Endothelial cell of umbilical vein (primary cell): ENCODE data around the gene KRTAP10-1. TPM values are rescaled to one million over a fixed set of nuclear protein-coding genes. Genes with fewer than 3 reads are reported as not detected.

Experiments used
- BruUV-seq: library from RNA; stranded (reverse); fragments of 400-500 nt; replicated peaks from 2 replicates; lab custom pipeline; 2021; lab: Mats Ljungman, UMichigan
- CTCF ChIA-PET: fragments of 300-600, 350-600 bp; sonication (Branson Sonifier 250); formaldehyde crosslinking; loops from one replicate; lab custom pipeline; 2021; ENCODE audit warnings: antibody characterized with exemption, inconsistent platforms; lab: Charles Lee
- POLR2A ChIA-PET: fragments of 300-600, 350-600 bp; sonication (Branson Sonifier 250); formaldehyde crosslinking; loops from one replicate; lab custom pipeline; 2021; ENCODE audit warnings: antibody characterized with exemption, inconsistent platforms; lab: Charles Lee
- DNase-seq: peaks from one replicate; pipeline ENCODE4 v3.0.0-alpha.2; 2011; ENCODE audit warnings: low read depth, low spot score
- FAIRE-seq: peaks from 2 replicates; lab custom pipeline; 2011; peaks lifted over from hg19 to GRCh38; lab: Jason Lieb, UNC
- H2AFZ ChIP-seq: 2 replicates; pipeline ENCODE4 v1.6.0; 2012; ENCODE audit warnings: low read depth, low read length, control low read depth, inconsistent platforms
- H3K27ac ChIP-seq: 2 replicates; pipeline ENCODE4 v1.5.1; 2011; ENCODE audit warnings: low read depth, mild to moderate bottlenecking, control low read depth, low read length, moderate library complexity; ENCODE audit not compliant: insufficient read depth
- H3K27me3 ChIP-seq, 2 experiments: 2 replicates each; pipeline versions ENCODE4 v1.6.0 to v1.6.1; 2011; ENCODE audit warnings: low read length in 2 of 2, mixed read lengths in 1 of 2; ENCODE audit not compliant: control insufficient read depth in 2 of 2, insufficient read depth in 2 of 2
- H3K36me3 ChIP-seq, 2 experiments: 2 replicates in 1 of 2; 3 replicates in 1 of 2; pipeline ENCODE4 v1.5.1; 2011; ENCODE audit warnings: low read length in 2 of 2, mild to moderate bottlenecking in 1 of 2, moderate library complexity in 1 of 2; ENCODE audit not compliant: control insufficient read depth in 2 of 2, insufficient read depth in 2 of 2; ENCODE audit errors: extremely low read depth in 1 of 2
- H3K4me1 ChIP-seq: 3 replicates; pipeline ENCODE4 v1.5.1; 2011; ENCODE audit warnings: mild to moderate bottlenecking, low read length; ENCODE audit not compliant: control insufficient read depth, insufficient read depth; ENCODE audit errors: extremely low read depth
- H3K4me2 ChIP-seq: 2 replicates; pipeline ENCODE4 v1.6.1; 2011; ENCODE audit warnings: low read length, control low read depth, mixed read lengths; ENCODE audit not compliant: insufficient read depth
- H3K4me3 ChIP-seq, 3 experiments: fragments of 200-600 bp in 1 of 3; sonication (generic), shearing (Covaris generic) in 1 of 3; replicated peaks in 1 of 3; 2 replicates each; pipeline ENCODE4 v1.5.1; 2011 to 2016; ENCODE audit warnings: control low read depth in 3 of 3, low read length in 3 of 3, mild to moderate bottlenecking in 2 of 3, inconsistent platforms in 1 of 3, low read depth in 1 of 3, moderate library complexity in 1 of 3; ENCODE audit not compliant: insufficient read depth in 1 of 3
- H3K79me2 ChIP-seq: 2 replicates; pipeline ENCODE4 v1.6.0; 2012; ENCODE audit warnings: low read length, inconsistent platforms; ENCODE audit not compliant: control insufficient read depth, insufficient read depth
- H3K9ac ChIP-seq: replicated peaks from 2 replicates; pipeline ENCODE3; 2011; ENCODE audit warnings: low read length, control low read depth; ENCODE audit not compliant: insufficient read depth; ENCODE audit errors: extremely low read depth
- H3K9me1 ChIP-seq: replicated peaks from 3 replicates; pipeline ENCODE4 v1.6.0; 2011; ENCODE audit warnings: mild to moderate bottlenecking, low read length; ENCODE audit not compliant: control insufficient read depth, insufficient read depth; ENCODE audit errors: extremely low read depth
- H3K9me3 ChIP-seq: replicated peaks from 2 replicates; pipeline ENCODE4 v1.5.1; 2012; ENCODE audit warnings: low read length, inconsistent platforms; ENCODE audit not compliant: control insufficient read depth, insufficient read depth
- H4K20me1 ChIP-seq: replicated peaks from 2 replicates; pipeline ENCODE3; 2011; ENCODE audit warnings: mild to moderate bottlenecking, low read length; ENCODE audit not compliant: control insufficient read depth, insufficient read depth; ENCODE audit errors: extremely low read depth
- CTCF ChIP-seq, 2 donors: IDR thresholded peaks; 1 replicate in 1 of 2; 2 replicates in 1 of 2; pipeline ENCODE4 v1.5.1; 2011; ENCODE audit warnings: low read length in 2 of 2, mild to moderate bottlenecking in 2 of 2, moderate library complexity in 2 of 2, control low read depth in 1 of 2, inconsistent platforms in 1 of 2, low read depth in 1 of 2; ENCODE audit not compliant: insufficient read depth in 1 of 2; ENCODE audit errors: extremely low read depth in 1 of 2
- EZH2 ChIP-seq: IDR thresholded peaks from 2 replicates; pipeline ENCODE4 v1.6.1; 2012; ENCODE audit warnings: borderline replicate concordance, low read depth, mild to moderate bottlenecking, moderate library complexity, low read length, inconsistent platforms; ENCODE audit not compliant: severe bottlenecking
- FOS ChIP-seq: IDR thresholded peaks from 2 replicates; pipeline ENCODE4 v1.6.1; 2011; ENCODE audit warnings: mild to moderate bottlenecking, low read length, moderate library complexity, borderline replicate concordance; ENCODE audit not compliant: insufficient read depth
- GATA2 ChIP-seq: IDR thresholded peaks from 2 replicates; pipeline ENCODE4 v1.7.0; 2011; ENCODE audit warnings: low read depth, mild to moderate bottlenecking, moderate library complexity, mixed read lengths, low read length; ENCODE audit not compliant: insufficient read length, insufficient read depth
- JUN ChIP-seq: IDR thresholded peaks from 2 replicates; pipeline ENCODE4 v1.6.1; 2011; ENCODE audit warnings: borderline replicate concordance, low read depth; ENCODE audit not compliant: insufficient read length, insufficient read depth
- MAX ChIP-seq: IDR thresholded peaks from 2 replicates; pipeline ENCODE4 v1.6.1; 2011; ENCODE audit not compliant: insufficient read depth, insufficient read length
- MYC ChIP-seq: IDR thresholded peaks from one replicate; pipeline ENCODE4 v1.6.1; 2011; ENCODE audit warnings: mild to moderate bottlenecking, low read depth, low read length
- POLR2A ChIP-seq: IDR thresholded peaks from 2 replicates; pipeline ENCODE4 v1.6.1; 2012; ENCODE audit warnings: low read depth, mild to moderate bottlenecking, control low read depth, low read length
- POLR2AphosphoS5 ChIP-seq: IDR thresholded peaks from 2 replicates; pipeline ENCODE4 v1.6.1; 2012; ENCODE audit warnings: low read depth, mild to moderate bottlenecking, control low read depth, low read length, moderate library complexity; ENCODE audit not compliant: insufficient read depth
- dilution Hi-C: fragments of 300-500 bp; cut with MboI; formaldehyde crosslinking; loops from one replicate; pipeline ENCODE4 v1.15.0; 2019; ENCODE audit warnings: low sequenced_read_pairs; ENCODE audit not compliant: extremely low pct_ligation_motif_present
- intact Hi-C: fragments of 100-400 bp; cut with micrococcal nuclease; formaldehyde crosslinking; loops from one replicate; pipeline ENCODE4 v1.10.0; 2022
- polyA plus RNA-seq, 4 experiments: library from polyadenylated mRNA; depleted of rRNA in 3 of 4; stranded (reverse) in 3 of 4; unstranded in 1 of 4; fragments of >200 nt; gene quantifications; 2 replicates each; pipeline versions ENCODE4 v1.2.1 to v1.2.3, GENCODE V29; 2011 to 2012; ENCODE audit warnings: missing spikeins in 1 of 4
- total RNA-seq: library from RNA; stranded (reverse); gene quantifications from 2 replicates; pipeline ENCODE4 v1.2.3, GENCODE V29; 2021

KRTAP10-1 gene
- total and polyA plus RNA-seq, 2 donors (not counting 3 experiments of a cell fraction or from before 2014, with no cell fraction given) = not detected

- dilution Hi-C loops = no loop called here
- FAIRE-seq (no peak), DNase-seq (no peak)
- Histone ChIP-seq H3K27ac (no peak overlapping the region), H3K9ac (no peak overlapping the region), H3K9me3 (no peaks in the 10 kb centered on the region), H3K9me1 (no peaks in the 10 kb centered on the region), H3K79me2 (no peaks in the 10 kb centered on the region), H4K20me1 (no peaks in the 10 kb centered on the region), H3K4me1 (no peaks in the 10 kb centered on the region), H3K4me2 (no peak overlapping the region), H3K27me3 (no peaks in the 10 kb centered on the region), H3K36me3 (no peaks in the 10 kb centered on the region), H2AFZ (no peak overlapping the region), H3K4me3 (no peak overlapping the region)
- ChIA-PET CTCF (no interaction called here), POLR2A (no interaction called here)
- BruUV-seq = no TSS peak
- intact Hi-C loops = no loop called here
- TF ChIP-seq EZH2 (no peak), JUN (no peak), FOS (no peak), POLR2AphosphoS5 (no peak), CTCF (IDR thresholded peaks at IDR 0.05; ENCODE audit: extremely low read depth in 1 of 2, insufficient read depth in 1 of 2, low read depth in 1 of 2, low read length in 2 of 2) (no peak), MYC (no peak), POLR2A (no peak), MAX (no peak), GATA2 (no peak)
Observed at GRCh38 chr21:44523567-44524413, 16.2 kb downstream of the KRTAP10-1 start.
